Breast epithelium (tissue), 3 donors: ENCODE results near the gene PNMT.

Experiments
- POLR2AphosphoS5 ChIP-seq, 3 donors: sonication (generic); formaldehyde crosslinking; IDR thresholded peaks; one replicate each; pipeline ENCODE4 v1.6.1; 2017; ENCODE audit warnings: antibody characterized with exemption in 3 of 3
- TF ChIP-seq, protein P1 (sequence below), 3 donors: fragments of 450-650 bp; IDR thresholded peaks; one replicate each; pipeline ENCODE4 v1.5.1; 2016 to 2017; ENCODE audit warnings: antibody characterized with exemption in 3 of 3, mild to moderate bottlenecking in 3 of 3, moderate library complexity in 3 of 3

GRCh38 chr17:39719563-39720355, 51.5 kb downstream of the PNMT start:
- TF ChIP-seq, protein P1, sequence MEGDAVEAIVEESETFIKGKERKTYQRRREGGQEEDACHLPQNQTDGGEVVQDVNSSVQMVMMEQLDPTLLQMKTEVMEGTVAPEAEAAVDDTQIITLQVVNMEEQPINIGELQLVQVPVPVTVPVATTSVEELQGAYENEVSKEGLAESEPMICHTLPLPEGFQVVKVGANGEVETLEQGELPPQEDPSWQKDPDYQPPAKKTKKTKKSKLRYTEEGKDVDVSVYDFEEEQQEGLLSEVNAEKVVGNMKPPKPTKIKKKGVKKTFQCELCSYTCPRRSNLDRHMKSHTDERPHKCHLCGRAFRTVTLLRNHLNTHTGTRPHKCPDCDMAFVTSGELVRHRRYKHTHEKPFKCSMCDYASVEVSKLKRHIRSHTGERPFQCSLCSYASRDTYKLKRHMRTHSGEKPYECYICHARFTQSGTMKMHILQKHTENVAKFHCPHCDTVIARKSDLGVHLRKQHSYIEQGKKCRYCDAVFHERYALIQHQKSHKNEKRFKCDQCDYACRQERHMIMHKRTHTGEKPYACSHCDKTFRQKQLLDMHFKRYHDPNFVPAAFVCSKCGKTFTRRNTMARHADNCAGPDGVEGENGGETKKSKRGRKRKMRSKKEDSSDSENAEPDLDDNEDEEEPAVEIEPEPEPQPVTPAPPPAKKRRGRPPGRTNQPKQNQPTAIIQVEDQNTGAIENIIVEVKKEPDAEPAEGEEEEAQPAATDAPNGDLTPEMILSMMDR (IDR thresholded peaks at IDR 0.05) = no peak
- no peak for TF ChIP-seq POLR2AphosphoS5 (IDR thresholded peaks at IDR 0.05)
